C4-2B (cell line): ENCODE data around the gene CHKA.

Experiments used
- CTCF ChIP-seq: fragments of 450-650 bp; conservative IDR thresholded peaks from 2 replicates; pipeline ENCODE4 v1.5.1; 2017; ENCODE audit warnings: mild to moderate bottlenecking
- ZFX ChIP-seq: fragments of 450-650 bp; IDR thresholded peaks from 2 replicates; pipeline ENCODE4 v1.6.1; 2017

- TF ChIP-seq CTCF = no peak
- TF ChIP-seq ZFX = no peak
Observed at GRCh38 chr11:68044145-68044813, 76.9 kb downstream of the CHKA start.
